Stimulated activated CD4-positive, alpha-beta T cell treated with anti-CD3 and anti-CD28 coated beads, Interleukin-1b, Interleukin-23, amount 100 ng/mL, for 1 hour (primary cell): ENCODE measurements around the gene OIP5.

Experiments
- DNase-seq, 2 donors: peaks; one replicate each; pipeline ENCODE4 v3.0.0-alpha.2; 2020; ENCODE audit warnings: low read depth in 2 of 2

The OIP5 gene

GRCh38 chr15:41259546-41260189 lies 72.7 kb downstream of the OIP5 start:
- DNase-seq, result no peak
